Measurements from ENCODE around the gene SLC66A2. TPM values are rescaled to one million over a fixed set of nuclear protein-coding genes. Genes with fewer than 3 reads are reported as not detected.

SLC66A2 gene
- total RNA-seq, 4 donors from 2014 or later, result 65.6 to 112 (median 75.3) TPM

DNA sequence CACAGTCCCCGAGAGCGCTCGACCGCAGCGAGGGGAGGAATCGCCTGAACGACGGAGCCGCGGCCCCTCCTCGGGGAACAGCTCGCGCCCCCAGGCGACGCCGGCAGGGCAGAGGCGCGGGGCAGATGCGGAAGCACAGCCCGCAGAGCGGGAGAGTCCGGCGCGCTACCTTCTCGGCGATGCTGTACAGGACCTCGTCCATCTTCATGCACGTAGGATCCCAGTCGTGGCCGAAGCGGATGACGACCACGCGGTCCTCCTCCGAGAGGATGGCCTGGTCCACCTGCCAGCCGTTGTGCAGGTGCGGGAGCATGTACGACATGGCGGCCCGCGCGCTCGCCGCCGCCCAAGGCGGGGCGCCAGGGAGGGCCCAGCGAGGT, 36.6 kb upstream of the SLC66A2 start:
- TF ChIP-seq, protein P1, sequence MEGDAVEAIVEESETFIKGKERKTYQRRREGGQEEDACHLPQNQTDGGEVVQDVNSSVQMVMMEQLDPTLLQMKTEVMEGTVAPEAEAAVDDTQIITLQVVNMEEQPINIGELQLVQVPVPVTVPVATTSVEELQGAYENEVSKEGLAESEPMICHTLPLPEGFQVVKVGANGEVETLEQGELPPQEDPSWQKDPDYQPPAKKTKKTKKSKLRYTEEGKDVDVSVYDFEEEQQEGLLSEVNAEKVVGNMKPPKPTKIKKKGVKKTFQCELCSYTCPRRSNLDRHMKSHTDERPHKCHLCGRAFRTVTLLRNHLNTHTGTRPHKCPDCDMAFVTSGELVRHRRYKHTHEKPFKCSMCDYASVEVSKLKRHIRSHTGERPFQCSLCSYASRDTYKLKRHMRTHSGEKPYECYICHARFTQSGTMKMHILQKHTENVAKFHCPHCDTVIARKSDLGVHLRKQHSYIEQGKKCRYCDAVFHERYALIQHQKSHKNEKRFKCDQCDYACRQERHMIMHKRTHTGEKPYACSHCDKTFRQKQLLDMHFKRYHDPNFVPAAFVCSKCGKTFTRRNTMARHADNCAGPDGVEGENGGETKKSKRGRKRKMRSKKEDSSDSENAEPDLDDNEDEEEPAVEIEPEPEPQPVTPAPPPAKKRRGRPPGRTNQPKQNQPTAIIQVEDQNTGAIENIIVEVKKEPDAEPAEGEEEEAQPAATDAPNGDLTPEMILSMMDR (IDR thresholded peaks at IDR 0.05), result no peak
- DNase-seq (ENCODE audit: low spot score in 2 of 2), result peak; percentile 29 to 90
- 0% methylated on average over 26 to 47 of the region's 48 CpGs for WGBS, 2 donors
- intact Hi-C loops (cut with DNase I; ENCODE audit: low total_unique reads), result loop anchor here (2.0 kb wide), 1 partner anchor 37 kb away; the partner anchor contains the start of gene SLC66A2
- peak overlapping the region; percentile 78 for H3K4me3 ChIP-seq (ENCODE audit: low read depth, poor library complexity, severe bottlenecking)

DNA sequence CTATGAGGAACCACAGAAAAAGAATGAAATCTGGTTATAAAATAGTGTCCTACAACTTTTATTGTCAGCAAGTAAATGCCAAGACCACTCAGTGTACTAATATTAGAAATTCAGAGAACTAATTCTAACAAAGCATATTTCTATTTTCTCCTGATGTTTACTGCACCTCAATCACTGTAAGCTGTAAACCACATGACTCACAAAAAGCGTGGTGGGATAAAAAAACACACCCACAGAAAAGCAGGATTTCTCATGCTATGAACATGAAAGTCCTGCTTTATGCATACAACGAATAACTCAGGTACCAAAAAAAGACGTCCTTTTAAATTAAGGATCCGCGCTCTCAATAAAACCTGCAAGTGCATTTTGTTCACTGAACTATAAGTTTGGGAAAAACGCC, 36.1 kb upstream of the SLC66A2 start:
- no peak for DNase-seq (ENCODE audit: low spot score in 2 of 2)
- intact Hi-C loops (cut with DNase I; ENCODE audit: low total_unique reads), result no loop called here
- TF ChIP-seq POLR2A (IDR thresholded peaks at IDR 0.05), result no peak
- TF ChIP-seq, protein P1 (IDR thresholded peaks at IDR 0.05), result no peak
- WGBS, 2 donors, result 0 to 1% methylated on average over 6 of the region's 6 CpGs
- peak overlapping the region; percentile 78 for H3K4me3 ChIP-seq (ENCODE audit: low read depth, poor library complexity, severe bottlenecking)

DNA sequence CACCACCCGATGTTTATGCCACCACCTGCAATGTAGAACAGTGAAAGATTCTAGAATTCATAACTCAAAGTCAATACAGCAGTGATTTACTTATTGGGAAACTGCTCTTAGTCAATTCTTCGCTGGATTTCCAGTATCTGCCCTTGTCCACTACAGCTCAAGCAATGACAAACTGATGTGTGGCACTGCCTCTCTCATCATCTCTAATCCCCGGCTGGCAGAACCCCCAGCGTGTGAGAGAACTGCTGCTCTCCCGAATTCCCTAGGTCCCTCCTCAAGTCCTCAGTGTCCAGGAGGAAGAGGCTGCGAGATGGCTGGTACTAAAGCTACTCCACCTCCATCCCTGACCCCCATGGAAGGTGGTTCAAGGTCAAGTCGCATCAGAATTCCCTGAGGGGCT, 35.3 kb upstream of the SLC66A2 start:
- intact Hi-C loops (cut with DNase I; ENCODE audit: low total_unique reads), result no loop called here
- DNase-seq (ENCODE audit: low spot score in 2 of 2), result no peak

DNA sequence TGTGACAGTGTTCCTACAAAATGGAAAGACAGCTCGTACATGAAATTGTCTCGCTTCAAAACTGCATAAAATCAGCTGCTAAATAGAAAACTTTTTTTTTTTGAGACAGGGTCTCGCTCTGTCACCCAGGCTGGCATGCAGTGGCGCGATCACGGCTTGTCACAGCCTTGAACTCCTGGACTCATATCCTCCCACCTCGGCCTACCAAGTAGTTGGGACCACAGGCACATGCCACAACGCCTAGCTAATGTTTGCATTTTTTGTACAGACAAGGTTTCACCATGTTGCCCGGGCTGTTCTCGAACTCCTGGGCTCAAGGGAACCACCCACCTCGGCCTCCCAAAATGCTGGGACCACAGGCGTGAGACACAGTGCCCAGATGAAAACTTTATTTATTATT, 33.7 kb upstream of the SLC66A2 start:
- TF ChIP-seq, protein P1 (IDR thresholded peaks at IDR 0.05), result no peak
- TF ChIP-seq POLR2A (IDR thresholded peaks at IDR 0.05), result no peak
- H3K4me3 ChIP-seq (ENCODE audit: low read depth, poor library complexity, severe bottlenecking), result no peak overlapping the region
- intact Hi-C loops (cut with DNase I; ENCODE audit: low total_unique reads), result no loop called here
- DNase-seq (ENCODE audit: low spot score in 2 of 2), result no peak
- WGBS, 2 donors, result 89 to 91% methylated on average over 12 of the region's 12 CpGs

More for the DNA sequence above, 35.3 kb upstream of the SLC66A2 start:
- H3K4me3 ChIP-seq (ENCODE audit: low read depth, poor library complexity, severe bottlenecking), result no peak overlapping the region
- WGBS, 2 donors, result 30 to 37% methylated on average over 7 of the region's 7 CpGs
- TF ChIP-seq POLR2A (IDR thresholded peaks at IDR 0.05), result no peak
- TF ChIP-seq, protein P1 (IDR thresholded peaks at IDR 0.05), result no peak

DNA sequence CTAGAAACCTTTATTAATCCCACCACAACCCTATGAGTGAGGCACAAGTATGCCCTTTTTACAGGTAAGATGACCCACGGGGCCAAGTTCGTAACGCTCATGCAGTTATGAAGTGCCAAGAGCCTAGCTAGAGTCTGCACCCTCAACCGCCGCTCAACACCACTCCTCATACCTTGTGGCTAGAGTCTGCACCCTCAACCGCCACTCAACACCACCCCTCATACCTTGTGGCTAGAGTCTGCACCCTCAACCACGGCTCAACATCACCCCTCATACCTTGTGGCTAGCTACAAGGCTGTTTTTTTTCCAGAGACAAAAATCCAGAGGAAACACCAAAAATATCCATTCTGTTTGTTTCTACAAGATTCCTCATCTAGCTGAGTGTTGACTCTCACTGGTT, 32.3 kb upstream of the SLC66A2 start:
- no peak for TF ChIP-seq POLR2A (IDR thresholded peaks at IDR 0.05)
- TF ChIP-seq, protein P1 (IDR thresholded peaks at IDR 0.05), result no peak
- WGBS, 2 donors, result 85 to 94% methylated on average over 7 of the region's 7 CpGs
- intact Hi-C loops (cut with DNase I; ENCODE audit: low total_unique reads), result no loop called here
- no peak overlapping the region for H3K4me3 ChIP-seq (ENCODE audit: low read depth, poor library complexity, severe bottlenecking)
- DNase-seq (ENCODE audit: low spot score in 2 of 2), result no peak

DNA sequence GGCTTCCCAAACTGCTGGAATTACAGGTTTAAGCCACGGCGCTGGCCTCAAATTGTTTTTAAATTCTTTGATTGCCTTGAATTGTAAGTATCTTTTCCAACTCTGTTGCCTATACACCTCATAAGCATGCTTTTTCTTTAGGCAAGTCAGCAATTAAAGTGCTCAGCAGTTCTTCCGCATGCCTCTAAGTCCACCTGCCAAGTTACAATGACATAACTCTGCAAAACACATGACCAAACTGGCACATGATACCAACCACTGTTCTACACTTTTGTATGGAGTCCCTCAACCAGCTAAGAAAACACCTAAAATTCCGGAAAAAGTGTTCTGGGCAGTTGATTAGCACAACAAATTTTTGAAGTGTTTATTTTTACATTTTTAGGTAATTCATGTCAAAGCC, 31.8 kb upstream of the SLC66A2 start:
- no peak for DNase-seq (ENCODE audit: low spot score in 2 of 2)
- intact Hi-C loops (cut with DNase I; ENCODE audit: low total_unique reads), result no loop called here
- no peak overlapping the region for H3K4me3 ChIP-seq (ENCODE audit: low read depth, poor library complexity, severe bottlenecking)
- 47 to 62% methylated on average over 4 of the region's 4 CpGs for WGBS, 2 donors
- TF ChIP-seq, protein P1 (IDR thresholded peaks at IDR 0.05), result no peak
- no peak for TF ChIP-seq POLR2A (IDR thresholded peaks at IDR 0.05)

All from lower leg skin (tissue), 4 donors.